ENCODE results near the gene CYP4V2. TPM values are rescaled to one million over a fixed set of nuclear protein-coding genes. Genes with fewer than 3 reads are reported as not detected.

The CYP4V2 gene
- total RNA-seq, 4 donors from 2014 or later = 44.0 to 83.8 (median 61.3) TPM

GRCh38 chr4:186201010-186201409 is 9.6 kb downstream of the CYP4V2 start:
- in situ Hi-C loops (cut with MboI; ENCODE audit: low pct_ligation_motif_present in 1 of 4, low pct_unique_long_range_greater_than_20kb in 1 of 4, low sequenced_read_pairs in 3 of 4) (no loop called here), intact Hi-C loops (cut with DNase I; ENCODE audit: low total_unique reads) (no loop called here)
- H3K36me3 ChIP-seq = no peaks in the 10 kb centered on the region
- H3K4me1 ChIP-seq = peaks cover 0 to 12% (median 4%) of the 10 kb centered on the region in 4 donors
- TF ChIP-seq EP300 (IDR thresholded peaks at IDR 0.05; ENCODE audit: low read depth) (no peak), POLR2AphosphoS5 (IDR thresholded peaks at IDR 0.05) (no peak), CTCF (IDR thresholded peaks at IDR 0.05) (no peak), POLR2A (IDR thresholded peaks at IDR 0.05) (no peak)
- H3K9me3 ChIP-seq = no peaks in the 10 kb centered on the region
- no peak overlapping the region for H3K27ac ChIP-seq
- no peaks in the 10 kb centered on the region for H3K27me3 ChIP-seq
- no peak for DNase-seq
- WGBS, 2 donors (ENCODE audit: low coverage in 1 of 2) = 81 to 93% methylated on average over 7 of the region's 7 CpGs
- no peak overlapping the region for H3K4me3 ChIP-seq

GRCh38 chr4:186201535-186202230 is 10.3 kb downstream of the CYP4V2 start:
- intact Hi-C loops (cut with DNase I; ENCODE audit: low total_unique reads) (no loop called here), in situ Hi-C loops (cut with MboI; ENCODE audit: low pct_ligation_motif_present in 1 of 4, low pct_unique_long_range_greater_than_20kb in 1 of 4, low sequenced_read_pairs in 3 of 4) (no loop called here)
- Histone ChIP-seq H3K4me3 (no peak overlapping the region), H3K27me3 (no peaks in the 10 kb centered on the region), H3K4me1 (peaks cover 0 to 12% (median 4%) of the 10 kb centered on the region in 4 donors), H3K36me3 (no peaks in the 10 kb centered on the region), H3K9me3 (no peaks in the 10 kb centered on the region), H3K27ac (peak overlapping the region in 2 of 4 donors; percentile 20 to 31)
- DNase-seq = peak; percentile 71
- 14 to 30% methylated on average over 5 to 9 of the region's 9 CpGs for WGBS, 2 donors (ENCODE audit: low coverage in 1 of 2)
- TF ChIP-seq CTCF (IDR thresholded peaks at IDR 0.05) (peak; percentile 65 to 88 (median 76)), EP300 (IDR thresholded peaks at IDR 0.05; ENCODE audit: low read depth) (no peak), POLR2A (IDR thresholded peaks at IDR 0.05) (no peak), POLR2AphosphoS5 (IDR thresholded peaks at IDR 0.05) (no peak)

- H3K27ac ChIP-seq = no peak overlapping the region
- no peaks in the 10 kb centered on the region for H3K9me3 ChIP-seq
- TF ChIP-seq CTCF (IDR thresholded peaks at IDR 0.05) = no peak
- WGBS, 2 donors (ENCODE audit: low coverage in 1 of 2) = 91 to 93% methylated on average over 4 to 8 of the region's 8 CpGs
- DNase-seq = no peak
- intact Hi-C loops (cut with DNase I; ENCODE audit: low total_unique reads) (no loop called here), in situ Hi-C loops (cut with MboI; ENCODE audit: low pct_ligation_motif_present in 1 of 4, low pct_unique_long_range_greater_than_20kb in 1 of 4, low sequenced_read_pairs in 3 of 4) (no loop called here)
- H3K27me3 ChIP-seq = no peaks in the 10 kb centered on the region
- H3K36me3 ChIP-seq = no peaks in the 10 kb centered on the region
- H3K4me1 ChIP-seq = peaks cover 0 to 12% (median 4%) of the 10 kb centered on the region in 4 donors
- no peak overlapping the region for H3K4me3 ChIP-seq
Observed at GRCh38 chr4:186202490-186203140, 11.2 kb downstream of the CYP4V2 start.

- DNase-seq = no peak
- Histone ChIP-seq H3K27me3 (no peaks in the 10 kb centered on the region), H3K27ac (peak overlapping the region in 3 of 4 donors; percentile 11 to 81 (median 75)), H3K4me3 (peak overlapping the region in 1 of 4 donors; percentile 26), H3K4me1 (peaks cover 0 to 12% (median 4%) of the 10 kb centered on the region in 4 donors), H3K36me3 (no peaks in the 10 kb centered on the region), H3K9me3 (no peaks in the 10 kb centered on the region)
- intact Hi-C loops (cut with DNase I; ENCODE audit: low total_unique reads) = no loop called here
- in situ Hi-C loops (cut with MboI; ENCODE audit: low pct_ligation_motif_present in 1 of 4, low pct_unique_long_range_greater_than_20kb in 1 of 4, low sequenced_read_pairs in 3 of 4) = no loop called here
- 46 to 49% methylated on average over 8 to 12 of the region's 12 CpGs for WGBS, 2 donors (ENCODE audit: low coverage in 1 of 2)
- TF ChIP-seq POLR2A (IDR thresholded peaks at IDR 0.05) (no peak), POLR2AphosphoS5 (IDR thresholded peaks at IDR 0.05) (no peak), EP300 (IDR thresholded peaks at IDR 0.05; ENCODE audit: low read depth) (no peak), CTCF (IDR thresholded peaks at IDR 0.05) (no peak)
Observed at GRCh38 chr4:186203406-186203805, 12.0 kb downstream of the CYP4V2 start.

Measured in transverse colon (tissue), 4 donors.